K562 (cell line): ENCODE data around the gene SH2B2. TPM values are rescaled to one million over a fixed set of nuclear protein-coding genes. Genes with fewer than 3 reads are reported as not detected.

ENCODE experiments used
- BRD4 ChIP-seq: fragments of 200-600 bp; sonication (generic); IDR thresholded peaks from 2 replicates; pipeline ENCODE4 v1.6.1; 2017; ENCODE audit warnings: inconsistent platforms
- CBFA2T2 ChIP-seq: fragments of 450-650 bp; conservative IDR thresholded peaks from 2 replicates; pipeline ENCODE4 v1.6.1; 2017; ENCODE audit warnings: mild to moderate bottlenecking
- HDAC3 ChIP-seq: fragments of 450-650 bp; IDR thresholded peaks from 2 replicates; pipeline ENCODE4 v1.6.1; 2018; ENCODE audit warnings: borderline replicate concordance, mild to moderate bottlenecking, moderate library complexity; ENCODE audit not compliant: partially characterized antibody
- PRDM10 ChIP-seq: fragments of 450-650 bp; IDR thresholded peaks from 2 replicates; pipeline ENCODE4 v1.6.1; 2018; ENCODE audit not compliant: partially characterized antibody
- PREB ChIP-seq: sonication (generic); formaldehyde crosslinking; IDR thresholded peaks from 2 replicates; pipeline ENCODE4 v1.8.1; 2023; ENCODE audit warnings: mild to moderate bottlenecking, missing genetic modification reagents
- SUPT5H ChIP-seq: fragments of 450-650 bp; IDR thresholded peaks from 2 replicates; pipeline ENCODE4 v1.6.1; 2016
- ZFP91 ChIP-seq: sonication (generic); formaldehyde crosslinking; IDR thresholded peaks from 2 replicates; pipeline ENCODE4 v1.8.0; 2022; ENCODE audit warnings: mild to moderate bottlenecking, missing genetic modification reagents
- ZNF133 ChIP-seq: fragments of 250-450 bp; sonication (Bioruptor Pico); IDR thresholded peaks from 2 replicates; pipeline ENCODE4 v1.4.0; 2020; ENCODE audit warnings: mild to moderate bottlenecking
- ZNF224 ChIP-seq: sonication (generic); formaldehyde crosslinking; IDR thresholded peaks from 2 replicates; pipeline ENCODE4 v1.8.0; 2022; ENCODE audit warnings: mild to moderate bottlenecking, missing genetic modification reagents
- ZNF263 ChIP-seq: sonication (generic); formaldehyde crosslinking; IDR thresholded peaks from 2 replicates; pipeline ENCODE4 v1.8.0; 2022; ENCODE audit warnings: mild to moderate bottlenecking, missing genetic modification reagents, borderline replicate concordance
- ZNF609 ChIP-seq: sonication (generic); formaldehyde crosslinking; IDR thresholded peaks from 2 replicates; pipeline ENCODE4 v1.8.1; 2023; ENCODE audit warnings: missing genetic modification reagents, mild to moderate bottlenecking, borderline replicate concordance
- ZNF740 ChIP-seq, 3 experiments: fragments of 200-800 bp in 1 of 3; sonication (Bioruptor generic) in 1 of 3; sonication (generic) in 1 of 3; formaldehyde crosslinking in 1 of 3; IDR thresholded peaks; 2 replicates each; pipeline versions ENCODE4 v1.6.1 to v1.8.0; 2016 to 2022; ENCODE audit warnings: mild to moderate bottlenecking in 2 of 3, missing compliant biosample characterization in 2 of 3, missing genetic modification characterization in 2 of 3, missing genetic modification reagents in 1 of 3
- polyA plus RNA-seq, 8 experiments: library from polyadenylated mRNA; depleted of rRNA in 4 of 8; stranded (reverse) in 5 of 8; unstranded in 3 of 8; fragments of >200 nt; fragmentation: Nextera tagmentation in 2 of 8; fragmentation: Illumina TruSeq in 1 of 8; extraction: Ambion mirVana in 2 of 8; extraction: Trizol in 1 of 8; gene quantifications; 2 replicates each; pipeline versions ENCODE4 v1.2.1 to v1.2.3, GENCODE V29; 2011 to 2014; ENCODE audit warnings: inconsistent platforms in 1 of 8, missing spikeins in 1 of 8
- total RNA-seq, 7 experiments: library from RNA; depleted of rRNA in 6 of 7; stranded (reverse); fragments of >200 nt in 6 of 7; fragmentation: Illumina TruSeq in 2 of 7; extraction: Trizol in 2 of 7; gene quantifications; 2 replicates each; pipeline versions ENCODE4 v1.2.1 to v1.2.3, GENCODE V29; 2011 to 2021; ENCODE audit warnings: low replicate concordance in 1 of 7

Gene SH2B2
- total and polyA plus RNA-seq, 9 of the 15 experiments (the other 6 are each of a cell fraction or from before 2014, with no cell fraction given): 0.03 to 0.89 (median 0.07) TPM; not detected in 4

GRCh38 chr7:102287111-102287980 is 678 bp downstream of the SH2B2 start (continued):
- TF ChIP-seq ZNF609 (CRISPR knock-in tag) (no peak), ZNF224 (CRISPR knock-in tag) (no peak), SUPT5H (no peak), BRD4 (no peak), ZNF263 (peak; percentile 82), ZNF740 (CRISPR knock-in tag; IDR thresholded peaks at IDR 0.05) (0 out of 2 replicates have a peak, but pooled peaks have one; percentile 20), ZNF740 (tag; IDR thresholded peaks at IDR 0.05) (no peak), PRDM10 (no peak), ZNF133 (CRISPR knock-in tag) (no peak), HDAC3 (no peak), PREB (CRISPR knock-in tag) (no peak), CBFA2T2 (no peak), ZFP91 (peak; percentile 62; the same call in 1 of the 2 replicates)
